ACC112 (cell line): ENCODE results near the gene DLG2.
"Not testable (repeated sequence)": the region's sequence is repeated elsewhere in the genome, so short reads cannot be mapped to it uniquely, and the experiment has no call there.

Experiments used
- H2AFZ ChIP-seq: fragments of 200-600 bp; sonication (generic); one replicate; pipeline ENCODE4 v1.6.0; 2017; ENCODE audit warnings: antibody characterized with exemption, low read length; ENCODE audit not compliant: unreplicated experiment
- H3K27ac ChIP-seq: fragments of 200-600 bp; sonication (generic); 2 replicates; pipeline ENCODE4 v1.5.1; 2014; ENCODE audit warnings: low read depth, mild to moderate bottlenecking, antibody characterized with exemption, low read length, moderate library complexity
- H3K27me3 ChIP-seq: fragments of 200-600 bp; sonication (generic); 2 replicates; pipeline ENCODE4 v1.6.1; 2014; ENCODE audit warnings: mild to moderate bottlenecking, antibody characterized with exemption, low read length, moderate library complexity, mixed read lengths; ENCODE audit not compliant: insufficient read depth
- H3K36me3 ChIP-seq: fragments of 200-600 bp; sonication (generic); 2 replicates; pipeline ENCODE4 v1.6.1; 2016; ENCODE audit warnings: mild to moderate bottlenecking, antibody characterized with exemption, low read length, moderate library complexity, mixed read lengths; ENCODE audit not compliant: insufficient read depth
- H3K4me1 ChIP-seq: fragments of 200-600 bp; sonication (generic); one replicate; pipeline ENCODE4 v1.6.1; 2016; ENCODE audit warnings: low read length, mixed read lengths; ENCODE audit not compliant: insufficient read depth, unreplicated experiment, control insufficient read depth
- H3K4me3 ChIP-seq: fragments of 200-600 bp; sonication (generic); 2 replicates; pipeline ENCODE4 v1.5.1; 2014; ENCODE audit warnings: mild to moderate bottlenecking, low read depth, low read length
- H3K79me2 ChIP-seq: fragments of 200-600 bp; sonication (generic); one replicate; pipeline ENCODE4 v1.6.0; 2016; ENCODE audit warnings: low read length; ENCODE audit not compliant: control insufficient read depth, unreplicated experiment, insufficient read depth

Gene DLG2

GRCh38 chr11:84855508-84856245 is 771.5 kb downstream of the DLG2 start:
- Histone ChIP-seq H3K4me1 (peaks cover 25% of the 10 kb centered on the region), H3K27me3 (no peaks in the 10 kb centered on the region), H3K27ac (peak overlapping the region; percentile 57), H3K4me3 (peak overlapping the region; percentile 42), H3K79me2 (no peaks in the 10 kb centered on the region), H2AFZ (peak overlapping the region; percentile 20), H3K36me3 (no peaks in the 10 kb centered on the region)

GRCh38 chr11:84854498-84854880 is 772.7 kb downstream of the DLG2 start:
- H3K79me2 ChIP-seq = no peaks in the 10 kb centered on the region
- H2AFZ ChIP-seq = no peak overlapping the region
- H3K4me1 ChIP-seq = peaks cover 25% of the 10 kb centered on the region
- H3K36me3 ChIP-seq = no peaks in the 10 kb centered on the region
- no peak overlapping the region for H3K27ac ChIP-seq
- no peaks in the 10 kb centered on the region for H3K27me3 ChIP-seq
- no peak overlapping the region for H3K4me3 ChIP-seq

- no peaks in the 10 kb centered on the region for H3K27me3 ChIP-seq
- peaks cover 25% of the 10 kb centered on the region for H3K4me1 ChIP-seq
- H3K27ac ChIP-seq = no peak overlapping the region
- no peaks in the 10 kb centered on the region for H3K36me3 ChIP-seq
- no peak overlapping the region for H3K4me3 ChIP-seq
- H3K79me2 ChIP-seq = no peaks in the 10 kb centered on the region
- no peak overlapping the region for H2AFZ ChIP-seq
These were observed 773.2 kb downstream of the DLG2 start for GRCh38 chr11:84853841-84854497.

DNA sequence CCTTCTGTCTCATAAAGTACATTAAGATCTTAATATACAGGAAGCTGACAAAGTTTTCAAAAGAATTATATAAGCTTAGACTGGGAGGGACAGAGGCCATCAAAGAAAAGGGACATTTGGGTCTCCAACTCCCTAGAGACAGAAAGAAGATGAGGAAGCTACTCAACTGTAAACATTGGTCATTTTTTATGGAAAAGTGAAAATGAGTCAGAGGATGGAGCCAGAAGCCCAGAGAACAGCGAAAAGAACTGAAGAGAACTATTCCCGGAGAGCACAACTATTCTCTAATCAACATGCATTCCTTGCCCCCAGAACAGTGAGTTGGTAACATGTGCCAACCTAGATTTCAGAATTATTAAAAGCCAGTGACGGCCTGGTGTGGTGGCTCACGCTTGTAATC is 779.3 kb downstream of the DLG2 start:
- Histone ChIP-seq H3K27me3 (no peaks in the 10 kb centered on the region), H2AFZ (no peak overlapping the region)

GRCh38 chr11:84840201-84840600 is 786.9 kb downstream of the DLG2 start:
- H2AFZ ChIP-seq, H3K4me1 ChIP-seq, H3K36me3 ChIP-seq, H3K79me2 ChIP-seq, H3K27me3 ChIP-seq, H3K27ac ChIP-seq, H3K4me3 ChIP-seq: not testable (repeated sequence)

More for the DNA sequence above, 779.3 kb downstream of the DLG2 start:
- no peaks in the 10 kb centered on the region for H3K79me2 ChIP-seq
- H3K36me3 ChIP-seq = no peaks in the 10 kb centered on the region
- H3K4me1 ChIP-seq = no peaks in the 10 kb centered on the region
- H3K4me3 ChIP-seq = no peak overlapping the region
- no peak overlapping the region for H3K27ac ChIP-seq

- Histone ChIP-seq H2AFZ (no peak overlapping the region), H3K27ac (no peak overlapping the region), H3K4me3 (no peak overlapping the region), H3K36me3 (no peaks in the 10 kb centered on the region), H3K4me1 (no peaks in the 10 kb centered on the region), H3K27me3 (no peaks in the 10 kb centered on the region), H3K79me2 (no peaks in the 10 kb centered on the region)
These were observed 789.6 kb downstream of the DLG2 start for GRCh38 chr11:84837402-84838069.

DNA sequence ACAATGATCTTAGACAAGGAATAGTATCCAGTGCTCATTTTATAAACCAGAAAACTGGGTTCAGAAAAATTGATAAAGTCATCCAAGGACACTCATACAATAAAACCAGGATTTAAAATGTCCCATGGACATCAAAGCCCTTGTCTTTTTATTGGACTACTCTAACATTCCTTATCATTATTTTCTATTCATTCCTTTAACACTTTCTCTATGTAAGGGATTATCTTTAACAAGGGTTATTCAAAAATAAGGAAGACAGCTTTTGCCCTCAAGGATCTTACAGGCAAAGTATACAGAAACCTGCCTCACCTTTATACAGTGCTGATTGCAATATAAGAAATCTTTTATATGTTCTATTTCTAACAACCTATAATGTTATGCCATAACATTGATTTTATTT is 790.8 kb downstream of the DLG2 start:
- Histone ChIP-seq H3K36me3 (no peaks in the 10 kb centered on the region), H3K4me3 (no peak overlapping the region), H3K27ac (no peak overlapping the region), H3K27me3 (no peaks in the 10 kb centered on the region), H3K4me1 (no peaks in the 10 kb centered on the region), H3K79me2 (no peaks in the 10 kb centered on the region), H2AFZ (no peak overlapping the region)

DNA sequence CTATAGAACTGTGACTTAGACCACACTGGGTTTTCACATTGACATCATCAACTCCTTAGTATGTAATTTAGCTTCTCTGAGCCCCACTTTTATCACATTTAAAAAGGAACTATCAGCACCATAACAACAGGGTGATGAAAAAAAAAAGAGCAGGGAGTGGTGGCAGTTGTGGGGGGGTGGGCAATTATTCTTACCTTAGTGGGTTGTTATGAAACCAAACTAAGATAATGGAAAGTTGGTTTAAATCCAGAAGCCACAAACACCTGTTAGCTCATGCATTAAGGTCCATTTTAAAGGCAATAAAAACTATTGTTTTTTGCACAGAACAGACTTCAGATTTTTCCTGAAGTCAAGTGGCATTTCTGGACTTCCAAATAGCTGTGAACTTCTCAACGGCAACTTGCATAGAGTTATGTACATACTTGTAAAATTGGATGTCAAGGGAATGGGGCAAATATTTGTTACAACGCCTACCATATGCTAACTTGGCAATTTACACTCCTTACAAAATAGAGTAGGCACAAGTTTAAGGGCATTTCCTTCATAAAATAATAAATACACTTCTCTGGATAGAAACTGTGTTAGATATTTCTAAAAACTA is 793.6 kb downstream of the DLG2 start:
- no peak overlapping the region for H2AFZ ChIP-seq
- H3K4me1 ChIP-seq = no peaks in the 10 kb centered on the region
- H3K36me3 ChIP-seq = no peaks in the 10 kb centered on the region
- H3K27ac ChIP-seq = no peak overlapping the region
- no peaks in the 10 kb centered on the region for H3K27me3 ChIP-seq
- H3K4me3 ChIP-seq = no peak overlapping the region
- no peaks in the 10 kb centered on the region for H3K79me2 ChIP-seq

- H3K4me3 ChIP-seq = no peak overlapping the region
- no peaks in the 10 kb centered on the region for H3K79me2 ChIP-seq
- no peak overlapping the region for H3K27ac ChIP-seq
- H3K27me3 ChIP-seq = no peaks in the 10 kb centered on the region
- H3K4me1 ChIP-seq = no peaks in the 10 kb centered on the region
- no peak overlapping the region for H2AFZ ChIP-seq
- no peaks in the 10 kb centered on the region for H3K36me3 ChIP-seq
These were observed 796.8 kb downstream of the DLG2 start for GRCh38 chr11:84830372-84830771.

GRCh38 chr11:84829162-84829561 is 798.0 kb downstream of the DLG2 start:
- H3K27ac ChIP-seq = no peak overlapping the region
- no peaks in the 10 kb centered on the region for H3K4me1 ChIP-seq
- no peak overlapping the region for H3K4me3 ChIP-seq
- H3K27me3 ChIP-seq = no peaks in the 10 kb centered on the region
- H3K79me2 ChIP-seq = no peaks in the 10 kb centered on the region
- H2AFZ ChIP-seq = no peak overlapping the region
- H3K36me3 ChIP-seq = no peaks in the 10 kb centered on the region
